Activated CD4-positive, alpha-beta T cell treated with anti-CD3 and anti-CD28 coated beads for 1 hour (primary cell): Measurements from ENCODE around the gene SPDYE16.
"Not testable (repeated sequence)": the region's sequence is repeated elsewhere in the genome, so short reads cannot be mapped to it uniquely, and the experiment has no call there.

Experiments used
- DNase-seq: peaks from one replicate; pipeline ENCODE4 v3.0.0-alpha.2; 2020

The SPDYE16 gene

GRCh38 chr7:76503244-76503643, 39.9 kb downstream of the SPDYE16 start:
- DNase-seq = not testable (repeated sequence)

DNA sequence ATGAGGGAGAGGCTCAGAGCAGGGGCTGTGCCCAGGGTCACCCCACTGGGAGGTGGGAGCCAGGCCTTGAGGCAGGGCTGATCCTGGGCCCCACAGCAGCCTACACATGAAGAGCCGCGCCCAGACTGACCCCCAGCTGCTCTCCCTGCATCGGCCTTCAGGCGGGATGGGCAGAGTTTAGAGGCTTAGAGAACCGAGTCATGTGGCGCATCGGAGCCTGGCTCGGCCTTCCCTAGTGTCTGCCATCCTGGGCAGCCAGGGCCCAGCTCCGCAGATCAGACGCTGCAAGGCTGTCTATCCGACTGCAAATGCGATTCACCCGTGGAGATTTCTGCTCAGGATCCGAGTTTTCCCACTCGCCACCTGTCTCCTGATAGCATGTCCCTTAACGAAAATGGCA, 40.3 kb downstream of the SPDYE16 start:
- not testable (repeated sequence) for DNase-seq

- not testable (repeated sequence) for DNase-seq
Measured at GRCh38 chr7:76502224-76502623, 40.9 kb downstream of the SPDYE16 start.

GRCh38 chr7:76499924-76500241, 43.2 kb downstream of the SPDYE16 start:
- not testable (repeated sequence) for DNase-seq

- DNase-seq = not testable (repeated sequence)
Measured at GRCh38 chr7:76499201-76499923, 43.7 kb downstream of the SPDYE16 start.

GRCh38 chr7:76498583-76499200, 44.4 kb downstream of the SPDYE16 start:
- DNase-seq = not testable (repeated sequence)

- DNase-seq = not testable (repeated sequence)
Measured at GRCh38 chr7:76497918-76498582, 45.0 kb downstream of the SPDYE16 start.

DNA sequence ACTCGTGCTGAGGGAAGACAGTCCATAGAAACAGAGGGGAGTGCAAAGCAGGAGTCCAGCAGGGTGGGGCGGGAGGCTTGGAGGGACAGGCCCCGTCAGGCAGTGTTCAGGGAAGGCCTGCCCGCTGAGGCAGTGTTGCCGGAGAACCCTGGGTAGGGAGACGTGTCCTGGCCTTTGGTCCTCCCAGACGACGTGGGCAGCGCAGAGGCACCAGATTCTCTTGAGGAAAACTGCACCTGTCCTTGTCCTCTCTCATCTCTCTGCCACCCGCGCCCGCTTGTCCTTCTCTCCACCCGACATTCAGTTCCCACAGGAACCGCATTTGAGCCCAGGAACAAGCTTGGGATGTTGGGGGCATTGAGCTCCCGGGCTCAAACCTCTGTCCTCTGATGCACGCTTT, 47.4 kb downstream of the SPDYE16 start:
- DNase-seq = not testable (repeated sequence)

- DNase-seq = not testable (repeated sequence)
Measured at GRCh38 chr7:76492139-76492538, 51.0 kb downstream of the SPDYE16 start.

DNA sequence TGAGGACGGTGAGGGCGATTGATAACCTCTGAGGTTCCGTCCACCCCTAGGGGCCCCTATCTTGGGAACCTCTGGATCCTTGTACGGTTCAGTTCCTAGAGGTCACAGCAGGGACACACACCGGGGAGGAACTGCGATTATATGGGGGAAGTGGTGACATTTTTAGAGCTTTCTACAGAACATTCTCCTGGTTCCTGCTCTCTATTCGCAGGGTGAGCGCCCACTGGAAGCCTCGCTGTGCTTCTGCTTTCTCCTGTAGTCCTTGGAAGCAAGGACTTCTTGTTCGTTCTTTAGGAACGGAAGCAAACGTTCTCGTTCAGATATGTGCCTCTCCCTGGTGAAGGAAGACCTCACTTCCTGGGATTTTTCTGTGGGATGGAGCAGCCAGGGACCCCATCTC, 55.1 kb downstream of the SPDYE16 start:
- not testable (repeated sequence) for DNase-seq

DNA sequence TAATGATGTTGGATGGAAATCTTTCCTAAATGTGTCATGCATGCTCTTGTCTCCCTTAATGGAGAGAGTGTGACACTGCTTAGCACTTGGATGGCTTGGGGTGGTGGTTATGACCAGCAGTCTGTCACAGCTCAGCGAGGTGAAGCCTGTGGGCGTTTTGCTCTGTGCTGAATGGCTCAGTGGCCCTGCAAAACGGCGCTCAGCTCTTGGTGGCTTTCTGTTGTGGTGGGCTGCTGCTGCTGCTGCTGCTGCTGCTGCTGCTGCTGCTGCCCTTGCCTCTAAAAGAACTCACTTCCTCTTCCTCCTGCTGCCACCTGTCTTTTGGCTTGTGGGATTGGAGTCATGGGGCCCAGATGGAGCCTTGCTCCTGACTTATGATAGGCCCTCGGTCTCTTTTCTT, 56.5 kb downstream of the SPDYE16 start:
- not testable (repeated sequence) for DNase-seq

- not testable (repeated sequence) for DNase-seq
Measured at GRCh38 chr7:76485822-76486610, 57.1 kb downstream of the SPDYE16 start.

DNA sequence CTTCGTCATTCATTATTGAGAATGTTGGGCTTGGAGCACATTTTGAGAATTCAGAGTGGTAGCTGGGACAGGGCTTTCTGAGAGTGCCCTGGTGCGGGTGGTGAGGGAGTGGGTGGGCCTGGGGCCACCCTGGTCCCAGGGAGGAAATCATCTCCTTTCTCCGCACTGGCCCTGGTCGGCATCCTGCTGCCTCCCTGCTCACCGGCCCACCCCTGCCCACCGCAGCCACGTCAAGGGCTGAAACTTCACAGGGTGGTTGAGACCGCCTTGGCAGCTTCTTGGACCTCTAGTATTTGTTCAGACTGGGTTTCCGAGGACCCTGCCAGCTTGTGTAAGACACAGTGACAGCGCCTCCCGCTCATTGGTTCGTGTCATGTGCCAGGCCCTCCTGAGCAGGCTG, 58.6 kb downstream of the SPDYE16 start:
- not testable (repeated sequence) for DNase-seq

GRCh38 chr7:76483081-76483480, 60.0 kb downstream of the SPDYE16 start:
- DNase-seq = not testable (repeated sequence)

DNA sequence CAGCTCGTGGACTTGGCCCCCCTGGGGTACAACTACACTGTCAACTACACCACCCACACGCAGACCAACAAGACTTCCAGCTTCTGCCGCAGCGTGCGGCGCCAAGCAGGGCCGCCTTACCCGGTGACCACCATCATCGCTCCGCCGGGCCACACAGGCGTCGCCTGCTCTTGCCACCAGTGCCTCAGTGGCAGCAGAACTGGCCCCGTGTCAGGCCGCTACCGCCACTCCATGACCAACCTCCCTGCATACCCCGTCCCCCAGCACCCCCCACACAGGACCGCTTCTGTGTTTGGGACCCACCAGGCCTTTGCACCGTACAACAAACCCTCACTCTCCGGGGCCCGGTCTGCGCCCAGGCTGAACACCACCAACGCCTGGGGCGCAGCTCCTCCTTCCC, 60.4 kb downstream of the SPDYE16 start:
- not testable (repeated sequence) for DNase-seq
